ENCODE data around the gene E2F4. TPM values are rescaled to one million over a fixed set of nuclear protein-coding genes. Genes with fewer than 3 reads are reported as not detected.

The E2F4 gene
- total and polyA plus RNA-seq, 2 experiments from 2014 or later: 67.0 to 135 TPM

DNA sequence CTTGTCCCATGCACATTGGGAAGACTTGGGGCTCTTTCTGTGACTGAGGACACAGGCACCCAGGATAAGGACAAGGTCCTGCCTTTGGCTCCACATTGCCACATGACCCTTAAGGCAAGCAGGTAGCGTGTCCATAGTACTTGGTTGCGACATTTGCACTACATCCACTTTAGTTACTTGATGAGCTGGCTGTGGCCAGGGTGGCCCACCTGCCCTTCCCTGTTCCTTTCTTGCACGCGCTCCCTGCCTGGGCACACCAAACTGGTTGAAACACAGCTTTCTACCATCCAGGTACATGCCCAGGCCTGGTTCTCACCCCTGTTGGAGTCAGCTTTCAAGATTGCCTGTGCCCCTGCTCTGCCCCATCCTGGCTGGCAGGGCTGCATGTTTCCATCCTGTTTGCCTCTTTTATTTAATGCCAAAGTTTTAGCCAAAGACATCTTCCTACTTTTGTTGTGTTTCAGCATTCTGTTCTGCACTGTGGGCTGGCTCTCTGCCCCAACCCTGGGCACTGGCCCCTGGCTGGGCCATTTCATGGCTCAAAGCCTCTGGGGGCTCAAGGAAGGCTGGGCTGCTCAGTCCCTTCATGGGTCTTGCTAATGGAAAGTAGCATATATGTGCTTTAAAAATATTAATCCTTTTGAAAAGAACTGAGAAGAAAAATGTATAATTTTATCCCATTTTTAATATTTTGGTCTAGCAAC, 44.4 kb upstream of the E2F4 start:
- no peak for DNase-seq (ENCODE audit: low spot score)
- H3K79me2 ChIP-seq (replicated peaks; ENCODE audit: insufficient read depth): no peaks in the 10 kb centered on the region
- TF ChIP-seq, protein P1, sequence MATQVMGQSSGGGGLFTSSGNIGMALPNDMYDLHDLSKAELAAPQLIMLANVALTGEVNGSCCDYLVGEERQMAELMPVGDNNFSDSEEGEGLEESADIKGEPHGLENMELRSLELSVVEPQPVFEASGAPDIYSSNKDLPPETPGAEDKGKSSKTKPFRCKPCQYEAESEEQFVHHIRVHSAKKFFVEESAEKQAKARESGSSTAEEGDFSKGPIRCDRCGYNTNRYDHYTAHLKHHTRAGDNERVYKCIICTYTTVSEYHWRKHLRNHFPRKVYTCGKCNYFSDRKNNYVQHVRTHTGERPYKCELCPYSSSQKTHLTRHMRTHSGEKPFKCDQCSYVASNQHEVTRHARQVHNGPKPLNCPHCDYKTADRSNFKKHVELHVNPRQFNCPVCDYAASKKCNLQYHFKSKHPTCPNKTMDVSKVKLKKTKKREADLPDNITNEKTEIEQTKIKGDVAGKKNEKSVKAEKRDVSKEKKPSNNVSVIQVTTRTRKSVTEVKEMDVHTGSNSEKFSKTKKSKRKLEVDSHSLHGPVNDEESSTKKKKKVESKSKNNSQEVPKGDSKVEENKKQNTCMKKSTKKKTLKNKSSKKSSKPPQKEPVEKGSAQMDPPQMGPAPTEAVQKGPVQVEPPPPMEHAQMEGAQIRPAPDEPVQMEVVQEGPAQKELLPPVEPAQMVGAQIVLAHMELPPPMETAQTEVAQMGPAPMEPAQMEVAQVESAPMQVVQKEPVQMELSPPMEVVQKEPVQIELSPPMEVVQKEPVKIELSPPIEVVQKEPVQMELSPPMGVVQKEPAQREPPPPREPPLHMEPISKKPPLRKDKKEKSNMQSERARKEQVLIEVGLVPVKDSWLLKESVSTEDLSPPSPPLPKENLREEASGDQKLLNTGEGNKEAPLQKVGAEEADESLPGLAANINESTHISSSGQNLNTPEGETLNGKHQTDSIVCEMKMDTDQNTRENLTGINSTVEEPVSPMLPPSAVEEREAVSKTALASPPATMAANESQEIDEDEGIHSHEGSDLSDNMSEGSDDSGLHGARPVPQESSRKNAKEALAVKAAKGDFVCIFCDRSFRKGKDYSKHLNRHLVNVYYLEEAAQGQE (IDR thresholded peaks at IDR 0.05; ENCODE audit: unreplicated experiment): no peak
- no peak for TF ChIP-seq NANOG (IDR thresholded peaks at IDR 0.05; ENCODE audit: borderline replicate concordance)
- TF ChIP-seq CREB1 (CRISPR knock-in tag; IDR thresholded peaks at IDR 0.05; ENCODE audit: low read depth): no peak
- no peak for TF ChIP-seq POLR2AphosphoS5 (IDR thresholded peaks at IDR 0.05; ENCODE audit: low read depth)
- no peak for TF ChIP-seq JUNB (IDR thresholded peaks at IDR 0.05; ENCODE audit: unreplicated experiment)
- TF ChIP-seq EZH2 (IDR thresholded peaks at IDR 0.05; ENCODE audit: low read depth, unreplicated experiment): no peak
- TF ChIP-seq STAT1 (IDR thresholded peaks at IDR 0.05; ENCODE audit: unreplicated experiment): no peak
- no peak for TF ChIP-seq ZNF331 (CRISPR knock-in tag; IDR thresholded peaks at IDR 0.05; ENCODE audit: low read depth)
- TF ChIP-seq, protein P2, sequence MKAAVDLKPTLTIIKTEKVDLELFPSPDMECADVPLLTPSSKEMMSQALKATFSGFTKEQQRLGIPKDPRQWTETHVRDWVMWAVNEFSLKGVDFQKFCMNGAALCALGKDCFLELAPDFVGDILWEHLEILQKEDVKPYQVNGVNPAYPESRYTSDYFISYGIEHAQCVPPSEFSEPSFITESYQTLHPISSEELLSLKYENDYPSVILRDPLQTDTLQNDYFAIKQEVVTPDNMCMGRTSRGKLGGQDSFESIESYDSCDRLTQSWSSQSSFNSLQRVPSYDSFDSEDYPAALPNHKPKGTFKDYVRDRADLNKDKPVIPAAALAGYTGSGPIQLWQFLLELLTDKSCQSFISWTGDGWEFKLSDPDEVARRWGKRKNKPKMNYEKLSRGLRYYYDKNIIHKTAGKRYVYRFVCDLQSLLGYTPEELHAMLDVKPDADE (IDR thresholded peaks at IDR 0.05): no peak
- TF ChIP-seq ZNF114 (CRISPR knock-in tag; IDR thresholded peaks at IDR 0.05): no peak
- TF ChIP-seq, protein P3, sequence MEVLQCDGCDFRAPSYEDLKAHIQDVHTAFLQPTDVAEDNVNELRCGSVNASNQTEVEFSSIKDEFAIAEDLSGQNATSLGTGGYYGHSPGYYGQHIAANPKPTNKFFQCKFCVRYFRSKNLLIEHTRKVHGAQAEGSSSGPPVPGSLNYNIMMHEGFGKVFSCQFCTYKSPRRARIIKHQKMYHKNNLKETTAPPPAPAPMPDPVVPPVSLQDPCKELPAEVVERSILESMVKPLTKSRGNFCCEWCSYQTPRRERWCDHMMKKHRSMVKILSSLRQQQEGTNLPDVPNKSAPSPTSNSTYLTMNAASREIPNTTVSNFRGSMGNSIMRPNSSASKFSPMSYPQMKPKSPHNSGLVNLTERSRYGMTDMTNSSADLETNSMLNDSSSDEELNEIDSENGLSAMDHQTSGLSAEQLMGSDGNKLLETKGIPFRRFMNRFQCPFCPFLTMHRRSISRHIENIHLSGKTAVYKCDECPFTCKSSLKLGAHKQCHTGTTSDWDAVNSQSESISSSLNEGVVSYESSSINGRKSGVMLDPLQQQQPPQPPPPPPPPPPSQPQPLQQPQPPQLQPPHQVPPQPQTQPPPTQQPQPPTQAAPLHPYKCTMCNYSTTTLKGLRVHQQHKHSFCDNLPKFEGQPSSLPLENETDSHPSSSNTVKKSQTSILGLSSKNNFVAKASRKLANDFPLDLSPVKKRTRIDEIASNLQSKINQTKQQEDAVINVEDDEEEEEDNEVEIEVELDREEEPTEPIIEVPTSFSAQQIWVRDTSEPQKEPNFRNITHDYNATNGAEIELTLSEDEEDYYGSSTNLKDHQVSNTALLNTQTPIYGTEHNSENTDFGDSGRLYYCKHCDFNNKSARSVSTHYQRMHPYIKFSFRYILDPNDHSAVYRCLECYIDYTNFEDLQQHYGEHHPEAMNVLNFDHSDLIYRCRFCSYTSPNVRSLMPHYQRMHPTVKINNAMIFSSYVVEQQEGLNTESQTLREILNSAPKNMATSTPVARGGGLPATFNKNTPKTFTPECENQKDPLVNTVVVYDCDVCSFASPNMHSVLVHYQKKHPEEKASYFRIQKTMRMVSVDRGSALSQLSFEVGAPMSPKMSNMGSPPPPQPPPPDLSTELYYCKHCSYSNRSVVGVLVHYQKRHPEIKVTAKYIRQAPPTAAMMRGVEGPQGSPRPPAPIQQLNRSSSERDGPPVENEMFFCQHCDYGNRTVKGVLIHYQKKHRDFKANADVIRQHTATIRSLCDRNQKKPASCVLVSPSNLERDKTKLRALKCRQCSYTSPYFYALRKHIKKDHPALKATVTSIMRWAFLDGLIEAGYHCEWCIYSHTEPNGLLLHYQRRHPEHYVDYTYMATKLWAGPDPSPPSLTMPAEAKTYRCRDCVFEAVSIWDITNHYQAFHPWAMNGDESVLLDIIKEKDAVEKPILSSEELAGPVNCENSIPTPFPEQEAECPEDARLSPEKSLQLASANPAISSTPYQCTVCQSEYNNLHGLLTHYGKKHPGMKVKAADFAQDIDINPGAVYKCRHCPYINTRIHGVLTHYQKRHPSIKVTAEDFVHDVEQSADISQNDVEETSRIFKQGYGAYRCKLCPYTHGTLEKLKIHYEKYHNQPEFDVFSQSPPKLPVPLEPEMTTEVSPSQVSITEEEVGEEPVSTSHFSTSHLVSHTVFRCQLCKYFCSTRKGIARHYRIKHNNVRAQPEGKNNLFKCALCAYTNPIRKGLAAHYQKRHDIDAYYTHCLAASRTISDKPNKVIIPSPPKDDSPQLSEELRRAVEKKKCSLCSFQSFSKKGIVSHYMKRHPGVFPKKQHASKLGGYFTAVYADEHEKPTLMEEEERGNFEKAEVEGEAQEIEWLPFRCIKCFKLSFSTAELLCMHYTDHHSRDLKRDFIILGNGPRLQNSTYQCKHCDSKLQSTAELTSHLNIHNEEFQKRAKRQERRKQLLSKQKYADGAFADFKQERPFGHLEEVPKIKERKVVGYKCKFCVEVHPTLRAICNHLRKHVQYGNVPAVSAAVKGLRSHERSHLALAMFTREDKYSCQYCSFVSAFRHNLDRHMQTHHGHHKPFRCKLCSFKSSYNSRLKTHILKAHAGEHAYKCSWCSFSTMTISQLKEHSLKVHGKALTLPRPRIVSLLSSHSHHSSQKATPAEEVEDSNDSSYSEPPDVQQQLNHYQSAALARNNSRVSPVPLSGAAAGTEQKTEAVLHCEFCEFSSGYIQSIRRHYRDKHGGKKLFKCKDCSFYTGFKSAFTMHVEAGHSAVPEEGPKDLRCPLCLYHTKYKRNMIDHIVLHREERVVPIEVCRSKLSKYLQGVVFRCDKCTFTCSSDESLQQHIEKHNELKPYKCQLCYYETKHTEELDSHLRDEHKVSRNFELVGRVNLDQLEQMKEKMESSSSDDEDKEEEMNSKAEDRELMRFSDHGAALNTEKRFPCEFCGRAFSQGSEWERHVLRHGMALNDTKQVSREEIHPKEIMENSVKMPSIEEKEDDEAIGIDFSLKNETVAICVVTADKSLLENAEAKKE (CRISPR knock-in tag; IDR thresholded peaks at IDR 0.05): no peak
- TF ChIP-seq CTCF (conservative IDR thresholded peaks at IDR 0.05; ENCODE audit: low read depth in 2 of 2): no peak
- no peak for TF ChIP-seq EZH2phosphoT487 (IDR thresholded peaks at IDR 0.05; ENCODE audit: unreplicated experiment)
- no peaks in the 10 kb centered on the region for H3K36me3 ChIP-seq (ENCODE audit: insufficient read depth)
- no peaks in the 10 kb centered on the region; the same call in 1 of the 2 replicates for H4K20me1 ChIP-seq (replicated peaks; ENCODE audit: insufficient read depth)
- no peak overlapping the region for H2AFZ ChIP-seq
- no peak overlapping the region for H3K4me2 ChIP-seq
- Mint-ChIP-seq H3K4me3 (no peak overlapping the region), H3K9me3 (no peaks in the 10 kb centered on the region), H3K4me1 (peaks cover 10% of the 10 kb centered on the region; the same call in 2 of the 3 replicates), H3K27ac (no peak overlapping the region), H3K36me3 (ENCODE audit: low read depth) (peaks cover 34% of the 10 kb centered on the region), H3K27me3 (ENCODE audit: insufficient read depth, low read depth, poor library complexity) (peaks cover 26% of the 10 kb centered on the region)
- peaks cover 46% of the 10 kb centered on the region for H3K27me3 ChIP-seq (ENCODE audit: insufficient read depth)
- H3K4me3 ChIP-seq: no peak overlapping the region
- H3K27ac ChIP-seq (ENCODE audit: low read depth): no peak overlapping the region
- no peaks in the 10 kb centered on the region for H3K9me2 ChIP-seq (ENCODE audit: insufficient read depth)
- H3F3A ChIP-seq (replicated peaks; ENCODE audit: low read depth): 0 out of 2 replicates have a peak, but pooled peaks cover 7% of the 10 kb centered on the region
- no peak for ATAC-seq
- peaks cover 6% of the 10 kb centered on the region; the same call in 1 of the 2 replicates for H3K4me1 ChIP-seq (ENCODE audit: insufficient read depth)
